HG03060 (cell line): ENCODE data around the gene GRM4.

Experiments used
- ATAC-seq: cut with Tn5 transposase; IDR thresholded peaks from one replicate; pipeline ENCODE4 v1.9.1; 2021; ENCODE audit warnings: low read depth, moderate number of reproducible peaks; ENCODE audit not compliant: unreplicated experiment

The GRM4 gene

DNA sequence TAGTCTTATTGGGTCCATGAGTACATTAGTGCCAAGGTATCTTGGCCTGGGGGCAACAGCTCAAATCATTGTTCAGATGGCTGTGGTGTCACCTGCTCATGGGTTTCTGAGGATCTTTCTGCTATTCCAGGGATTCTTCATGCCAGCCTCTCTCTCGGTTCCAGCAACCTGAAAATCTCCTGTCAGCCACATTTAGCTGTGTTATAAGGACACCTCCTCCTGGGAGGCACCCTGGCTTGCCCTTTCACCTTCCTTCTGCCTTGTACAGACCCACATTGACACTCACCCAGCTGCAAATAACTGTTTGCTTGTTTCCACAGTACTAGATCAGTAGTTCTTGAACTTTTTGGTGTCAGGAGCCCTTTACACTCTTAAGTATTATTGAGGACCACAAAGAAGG, 159.9 kb downstream of the GRM4 start:
- ATAC-seq, result no peak

- ATAC-seq, result no peak
Observed at GRCh38 chr6:33985313-33985751, 160.6 kb downstream of the GRM4 start.

DNA sequence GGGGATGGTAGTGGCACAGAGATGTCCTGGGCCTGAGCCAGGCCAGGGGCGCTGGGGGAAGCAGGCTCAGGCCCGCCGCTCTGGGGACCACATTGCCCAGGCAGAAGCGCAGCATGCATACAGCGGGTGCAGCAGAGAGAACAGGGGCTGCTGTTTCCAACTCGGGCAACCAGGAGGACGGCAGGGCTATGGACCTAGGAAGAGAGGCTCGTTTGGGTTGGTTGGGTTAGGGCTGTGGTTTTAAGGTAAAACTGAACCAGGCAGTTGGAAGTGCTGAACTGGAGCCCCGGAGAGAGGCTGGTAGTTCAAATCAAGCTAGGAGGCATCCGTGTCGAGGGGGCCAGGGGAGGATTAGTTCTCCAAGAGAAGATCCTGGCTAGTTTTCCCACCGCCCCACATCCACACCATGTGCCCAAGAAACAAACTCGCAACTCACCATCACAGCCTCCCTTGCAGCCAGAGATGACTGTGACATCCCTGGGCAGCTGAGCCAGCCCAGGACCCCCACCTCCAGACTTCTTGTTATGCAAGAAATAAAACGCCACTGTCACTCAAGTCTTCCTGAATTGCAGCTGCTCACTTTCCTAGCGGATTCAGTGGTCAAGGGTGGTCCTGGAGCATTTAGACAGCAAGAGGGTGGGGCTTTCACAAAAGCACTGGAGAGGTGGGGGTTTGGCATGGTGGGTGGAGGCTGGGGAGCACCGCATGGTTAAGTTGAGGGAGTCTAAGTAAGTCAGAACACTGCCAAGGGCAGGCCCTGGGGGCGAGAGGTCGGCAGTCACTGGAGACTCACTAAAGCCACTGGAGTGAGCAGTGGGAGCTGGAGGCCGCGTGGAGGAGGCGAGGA, 161.2 kb downstream of the GRM4 start:
- no peak for ATAC-seq

GRCh38 chr6:33983721-33984465, 162.0 kb downstream of the GRM4 start:
- no peak for ATAC-seq

DNA sequence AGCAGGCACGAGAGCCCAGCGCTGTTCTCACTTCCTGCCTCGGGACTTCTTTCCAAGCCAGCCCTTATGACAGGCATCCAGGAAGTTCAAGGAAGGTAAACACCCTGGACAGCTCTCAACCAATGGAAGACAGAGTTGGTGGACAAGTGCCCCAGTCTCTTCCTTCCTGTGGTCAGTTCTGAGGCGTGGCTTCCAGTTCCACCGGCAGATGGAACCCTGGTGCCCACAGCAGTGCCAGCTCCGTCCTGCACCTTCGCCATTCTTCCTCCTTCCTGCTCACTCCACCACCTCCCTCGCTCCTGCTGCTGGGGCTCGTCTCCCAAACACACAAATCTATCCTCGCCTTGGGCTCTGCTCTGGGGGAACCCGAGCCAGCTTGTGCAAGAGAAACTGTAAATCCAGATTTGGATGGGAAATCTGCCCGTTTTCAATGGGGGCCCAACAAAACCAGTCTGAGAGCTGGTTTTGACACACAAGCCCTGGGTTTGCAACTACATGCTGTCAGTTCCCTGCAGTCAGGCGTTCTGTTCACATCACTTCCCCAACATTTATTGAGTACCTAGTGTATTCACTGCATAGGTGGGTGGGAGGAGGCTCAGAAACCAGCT, 162.7 kb downstream of the GRM4 start:
- no peak for ATAC-seq

DNA sequence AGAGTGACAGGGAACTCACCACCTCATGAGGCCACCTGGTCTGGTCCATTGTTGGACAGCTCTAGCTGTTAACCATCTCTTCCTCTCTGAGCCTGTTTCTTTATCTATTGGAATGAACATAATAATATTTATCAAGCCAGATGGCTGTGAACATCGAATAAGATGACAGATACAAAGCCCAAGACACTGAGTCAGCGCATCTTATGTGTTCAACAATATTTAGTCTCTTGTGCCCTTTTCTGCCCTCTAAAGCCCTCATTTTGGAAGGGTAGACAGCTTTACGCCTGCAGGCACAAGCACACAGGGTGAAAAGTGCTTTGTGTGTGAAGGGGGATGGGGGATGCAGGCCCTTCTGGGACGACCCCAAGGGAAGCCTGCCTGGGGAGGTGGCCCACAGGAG, 164.0 kb downstream of the GRM4 start:
- ATAC-seq, result no peak

DNA sequence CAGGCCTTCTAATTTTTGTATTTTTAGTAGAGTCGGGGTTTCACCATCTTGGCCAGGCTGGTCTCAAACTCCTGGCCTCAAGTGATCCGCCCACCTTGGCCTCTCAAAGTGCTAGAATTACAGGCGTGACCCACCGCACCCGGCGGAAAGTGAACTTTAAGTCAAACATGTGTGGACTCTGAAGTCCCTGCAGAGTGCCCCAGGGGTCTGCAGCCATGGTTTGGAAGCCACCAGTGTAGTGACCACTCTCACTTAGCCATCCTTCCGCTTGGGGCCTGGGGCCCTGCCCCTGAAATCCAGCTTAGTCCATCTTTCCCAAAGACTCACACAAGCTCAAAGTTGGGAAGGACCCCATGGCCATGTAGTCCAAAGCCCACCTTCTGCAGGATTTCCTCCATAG, 164.5 kb downstream of the GRM4 start:
- ATAC-seq, result no peak

- ATAC-seq, result no peak
Observed at GRCh38 chr6:33980176-33981175, 165.4 kb downstream of the GRM4 start.

GRCh38 chr6:33979750-33980149, 166.1 kb downstream of the GRM4 start:
- ATAC-seq, result no peak

- no peak for ATAC-seq
Observed at GRCh38 chr6:33978412-33979150, 167.3 kb downstream of the GRM4 start.

- no peak for ATAC-seq
Observed at GRCh38 chr6:33977606-33978411, 168.1 kb downstream of the GRM4 start.

DNA sequence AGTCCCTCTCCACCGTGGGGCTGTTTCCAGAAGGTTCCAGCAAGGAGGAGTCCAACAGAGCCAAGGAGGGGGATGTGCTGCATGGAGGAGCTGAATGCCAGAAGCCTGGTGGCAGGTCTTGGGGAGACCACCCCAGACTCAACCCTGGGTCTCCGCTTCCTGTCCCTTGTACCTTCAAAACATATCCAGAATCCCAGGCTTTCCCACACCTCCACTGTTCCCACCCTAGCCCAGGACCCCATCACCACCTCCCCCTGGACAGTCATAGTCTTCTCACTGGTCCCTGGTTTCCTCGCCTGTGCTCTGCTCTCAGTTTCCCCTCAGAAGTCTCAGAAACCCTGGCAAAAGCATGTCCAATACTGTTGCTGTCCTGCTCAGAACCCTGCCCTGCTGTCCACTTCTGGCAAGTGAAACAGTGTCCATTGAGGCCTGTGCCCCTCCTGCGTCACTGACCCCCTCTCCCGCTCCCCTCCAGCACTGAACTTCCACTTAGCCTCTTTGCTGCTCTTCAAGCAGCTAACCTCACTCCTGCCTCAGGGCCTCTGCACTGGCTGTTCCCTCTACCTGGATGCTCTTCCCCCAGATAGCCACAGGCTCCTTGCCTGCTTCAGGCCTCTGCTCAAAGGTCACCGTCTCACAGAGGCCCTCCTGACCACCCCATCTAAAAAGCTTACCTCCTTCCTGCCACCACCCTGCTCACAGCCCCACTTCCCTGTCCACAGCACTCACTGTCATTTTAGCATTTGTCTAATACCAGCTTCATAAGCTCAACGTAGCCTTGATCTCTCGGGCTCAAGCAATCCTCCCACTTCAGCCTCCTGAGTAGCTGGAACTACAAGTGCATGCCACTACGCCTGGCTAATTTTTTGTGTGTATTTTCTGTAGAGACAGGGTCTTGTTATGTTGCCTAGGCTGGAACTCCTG, 169.2 kb downstream of the GRM4 start:
- no peak for ATAC-seq

GRCh38 chr6:33975661-33976436, 170.0 kb downstream of the GRM4 start:
- ATAC-seq, result no peak

DNA sequence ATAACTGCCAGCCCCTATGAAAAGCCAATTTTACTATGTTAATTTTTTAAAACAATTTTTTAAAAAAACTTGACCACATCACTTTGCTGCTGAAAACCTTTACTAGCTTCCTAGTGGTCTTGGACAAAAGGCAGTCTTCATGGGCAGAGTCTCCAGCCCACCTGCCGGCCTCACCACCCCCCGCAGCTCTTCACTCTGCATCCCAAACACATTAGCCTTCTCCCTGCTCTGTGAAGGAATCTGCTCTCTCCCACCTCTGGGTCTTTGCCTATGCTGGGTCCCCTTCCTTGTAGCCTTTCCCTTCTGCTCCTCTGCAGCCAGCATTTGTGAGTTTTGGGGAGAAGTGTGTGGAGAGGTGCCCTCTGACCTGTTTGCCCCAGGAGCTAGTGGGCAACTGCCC, 171.4 kb downstream of the GRM4 start:
- no peak for ATAC-seq

GRCh38 chr6:33974030-33974429, 171.9 kb downstream of the GRM4 start:
- no peak for ATAC-seq

- ATAC-seq, result no peak
Observed at GRCh38 chr6:33971580-33971979, 174.3 kb downstream of the GRM4 start.
